Parathyroid adenoma (tissue), 2 donors: ENCODE results near the gene CHRNA9.

Source experiments
- H2AFZ ChIP-seq: fragments of 300-600 bp; sonication (generic); one replicate; pipeline ENCODE4 v1.7.0; 2017; ENCODE audit warnings: antibody characterized with exemption, mild to moderate bottlenecking
- H3K27ac ChIP-seq: fragments of 300-600 bp; sonication (generic); one replicate; pipeline ENCODE4 v1.7.0; 2017
- H3K27me3 ChIP-seq: fragments of 300-600 bp; sonication (generic); one replicate; pipeline ENCODE4 v1.7.0; 2017; ENCODE audit warnings: low read length; ENCODE audit not compliant: control insufficient read depth, insufficient read depth
- H3K36me3 ChIP-seq: fragments of 300-600 bp; sonication (generic); one replicate; pipeline ENCODE4 v1.7.0; 2017; ENCODE audit warnings: low read length; ENCODE audit not compliant: control insufficient read depth, insufficient read depth
- H3K4me1 ChIP-seq: fragments of 300-600 bp; sonication (generic); one replicate; pipeline ENCODE4 v1.7.0; 2017; ENCODE audit warnings: control low read depth
- H3K4me2 ChIP-seq: fragments of 300-600 bp; sonication (generic); one replicate; pipeline ENCODE4 v1.7.0; 2017; ENCODE audit warnings: low read length
- H3K4me3 ChIP-seq: fragments of 300-600 bp; sonication (generic); one replicate; pipeline ENCODE4 v1.7.0; 2017; ENCODE audit warnings: low read depth, low read length
- H3K79me2 ChIP-seq: fragments of 300-600 bp; sonication (generic); one replicate; pipeline ENCODE4 v1.7.0; 2017; ENCODE audit warnings: control low read depth
- H3K9ac ChIP-seq: fragments of 300-600 bp; sonication (generic); one replicate; pipeline ENCODE4 v1.7.0; 2017; ENCODE audit warnings: mild to moderate bottlenecking
- H3K9me3 ChIP-seq: fragments of 300-600 bp; sonication (generic); one replicate; pipeline ENCODE4 v1.7.0; 2017; ENCODE audit warnings: low read length; ENCODE audit not compliant: control insufficient read depth
- CTCF ChIP-seq: fragments of 300-600 bp; sonication (generic); IDR thresholded peaks from one replicate; pipeline ENCODE4 v1.7.0; 2017; ENCODE audit warnings: antibody characterized with exemption, mild to moderate bottlenecking
- donor health status: primary hyperparathyroidism.

Gene CHRNA9

GRCh38 chr4:40322811-40323210 is 12.3 kb upstream of the CHRNA9 start:
- H3K36me3 ChIP-seq = no peaks in the 10 kb centered on the region
- H2AFZ ChIP-seq = no peak overlapping the region
- no peaks in the 10 kb centered on the region for H3K27me3 ChIP-seq
- no peak overlapping the region for H3K9ac ChIP-seq
- TF ChIP-seq CTCF = no peak
- no peaks in the 10 kb centered on the region for H3K79me2 ChIP-seq
- H3K4me3 ChIP-seq = no peak overlapping the region
- H3K27ac ChIP-seq = no peak overlapping the region
- no peaks in the 10 kb centered on the region for H3K4me1 ChIP-seq
- no peak overlapping the region for H3K4me2 ChIP-seq
- H3K9me3 ChIP-seq = no peaks in the 10 kb centered on the region

GRCh38 chr4:40323866-40324265 is 11.3 kb upstream of the CHRNA9 start:
- Histone ChIP-seq H3K36me3 (no peaks in the 10 kb centered on the region), H3K4me2 (no peak overlapping the region), H3K9me3 (no peaks in the 10 kb centered on the region), H3K9ac (no peak overlapping the region), H2AFZ (no peak overlapping the region), H3K4me1 (no peaks in the 10 kb centered on the region), H3K27me3 (no peaks in the 10 kb centered on the region), H3K79me2 (no peaks in the 10 kb centered on the region), H3K4me3 (no peak overlapping the region), H3K27ac (no peak overlapping the region)
- TF ChIP-seq CTCF = no peak

- no peak overlapping the region for H3K27ac ChIP-seq
- H3K79me2 ChIP-seq = no peaks in the 10 kb centered on the region
- TF ChIP-seq CTCF = peak; percentile 64
- no peak overlapping the region for H3K4me3 ChIP-seq
- no peak overlapping the region for H2AFZ ChIP-seq
- H3K4me1 ChIP-seq = no peaks in the 10 kb centered on the region
- H3K4me2 ChIP-seq = no peak overlapping the region
- no peaks in the 10 kb centered on the region for H3K36me3 ChIP-seq
- H3K9me3 ChIP-seq = no peaks in the 10 kb centered on the region
- no peaks in the 10 kb centered on the region for H3K27me3 ChIP-seq
- H3K9ac ChIP-seq = no peak overlapping the region
These were observed 9.6 kb upstream of the CHRNA9 start for GRCh38 chr4:40325406-40326019.

GRCh38 chr4:40327340-40327739 is 7.8 kb upstream of the CHRNA9 start:
- no peak overlapping the region for H3K27ac ChIP-seq
- no peaks in the 10 kb centered on the region for H3K4me1 ChIP-seq
- H3K79me2 ChIP-seq = no peaks in the 10 kb centered on the region
- no peak overlapping the region for H3K4me2 ChIP-seq
- H3K27me3 ChIP-seq = no peaks in the 10 kb centered on the region
- H3K9ac ChIP-seq = no peak overlapping the region
- no peaks in the 10 kb centered on the region for H3K9me3 ChIP-seq
- H3K36me3 ChIP-seq = no peaks in the 10 kb centered on the region
- H2AFZ ChIP-seq = no peak overlapping the region
- no peak overlapping the region for H3K4me3 ChIP-seq
- TF ChIP-seq CTCF = no peak

GRCh38 chr4:40328383-40328782 is 6.8 kb upstream of the CHRNA9 start:
- TF ChIP-seq CTCF = no peak
- Histone ChIP-seq H3K27me3 (no peaks in the 10 kb centered on the region), H2AFZ (no peak overlapping the region), H3K9ac (no peak overlapping the region), H3K4me1 (no peaks in the 10 kb centered on the region), H3K4me3 (no peak overlapping the region), H3K4me2 (no peak overlapping the region), H3K36me3 (no peaks in the 10 kb centered on the region), H3K79me2 (no peaks in the 10 kb centered on the region), H3K9me3 (no peaks in the 10 kb centered on the region), H3K27ac (no peak overlapping the region)
